GM18505 (cell line): Measurements from ENCODE around the gene OR51B2.
"Not testable (repeated sequence)": the region's sequence is repeated elsewhere in the genome, so short reads cannot be mapped to it uniquely, and the experiment has no call there.

ENCODE experiments used
- ATAC-seq: cut with Tn5 transposase; IDR thresholded peaks from one replicate; pipeline ENCODE4 v1.9.1; 2021; ENCODE audit not compliant: unreplicated experiment
- POLR2A ChIP-seq: IDR thresholded peaks from 4 replicates; pipeline ENCODE4 v1.6.1; 2011; ENCODE audit warnings: borderline replicate concordance; ENCODE audit not compliant: insufficient read depth, insufficient read length; ENCODE audit errors: extremely low read depth

The OR51B2 gene

DNA sequence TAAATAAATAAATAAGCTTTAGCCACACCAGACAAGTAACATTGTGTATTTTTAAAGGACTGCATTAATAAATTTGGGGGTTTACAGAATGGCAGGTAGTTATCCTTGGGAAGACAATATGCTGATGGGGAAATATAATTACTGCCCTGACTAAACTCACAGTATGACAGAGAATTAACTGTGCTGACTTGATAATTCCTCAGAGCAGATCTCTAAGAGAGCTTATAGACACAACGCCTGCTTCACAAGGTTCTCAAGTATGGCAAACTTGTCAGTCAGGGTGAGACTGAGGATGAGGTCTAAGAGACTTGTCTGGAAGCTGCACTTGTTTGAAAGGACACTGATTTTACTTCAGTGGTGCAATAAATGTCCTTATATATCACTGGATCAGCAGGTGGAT lies 25.6 kb downstream of the OR51B2 start:
- no peak for TF ChIP-seq POLR2A
- no peak for ATAC-seq

DNA sequence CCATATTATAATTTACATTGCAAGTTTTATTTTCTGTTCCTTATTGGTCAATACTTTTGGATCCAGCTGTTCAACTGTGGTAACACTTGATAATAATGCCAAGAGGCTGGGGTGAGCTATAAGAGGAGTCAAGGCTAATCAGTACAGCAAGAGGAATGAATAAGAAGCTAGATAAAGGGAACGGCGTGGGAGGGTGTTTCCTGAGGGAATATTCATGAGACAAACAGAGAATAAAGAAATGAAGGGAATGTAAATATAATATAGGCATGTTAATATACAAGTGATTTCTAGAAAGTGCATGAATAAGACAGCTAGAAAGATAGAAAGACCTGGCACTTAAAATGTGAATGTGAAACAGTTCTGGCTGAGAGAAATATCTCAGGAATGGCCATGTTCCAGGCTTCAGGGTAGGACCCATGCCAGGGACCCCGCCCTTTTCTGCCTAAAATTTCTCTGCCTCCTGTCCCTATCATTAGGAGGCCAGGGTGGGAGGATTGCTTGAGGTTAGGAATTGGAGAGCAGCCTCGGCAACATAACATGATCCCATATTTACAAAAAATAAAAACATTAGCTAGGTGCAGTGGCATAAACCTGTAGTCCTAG lies 26.3 kb downstream of the OR51B2 start:
- no peak for ATAC-seq
- no peak for TF ChIP-seq POLR2A

DNA sequence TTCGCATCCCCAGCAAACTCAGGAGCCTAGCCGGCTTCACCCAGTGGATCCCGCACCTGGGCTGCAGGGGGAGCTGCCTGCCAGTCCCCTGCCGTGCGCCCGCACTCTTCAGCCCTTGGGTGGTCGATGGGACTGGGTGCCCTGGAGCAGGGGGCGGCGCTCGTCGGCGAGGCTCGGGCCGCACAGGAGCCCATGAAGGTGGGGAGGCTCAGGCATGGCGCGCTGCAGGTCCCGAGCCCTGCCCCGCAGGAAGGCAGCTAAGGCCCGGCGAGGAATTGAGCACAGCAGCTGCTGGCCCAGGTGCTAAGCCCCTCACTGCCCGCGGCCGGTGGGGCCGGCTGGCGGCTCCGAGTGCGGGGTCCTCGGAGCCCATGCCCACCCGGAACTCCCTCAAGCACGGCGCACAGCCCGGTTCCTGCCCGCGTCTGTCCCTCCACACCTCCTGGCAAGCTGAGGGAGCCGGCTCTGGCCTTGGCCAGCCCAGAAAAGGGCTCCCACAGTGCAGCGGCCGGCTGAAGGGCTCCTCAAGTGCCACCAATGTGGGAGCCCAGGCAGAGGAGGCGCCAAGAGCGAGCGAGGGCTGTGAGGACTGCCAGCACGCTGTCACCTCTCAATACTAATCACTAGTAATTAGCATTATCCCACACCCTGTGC lies 29.6 kb downstream of the OR51B2 start:
- ATAC-seq = not testable (repeated sequence)

DNA sequence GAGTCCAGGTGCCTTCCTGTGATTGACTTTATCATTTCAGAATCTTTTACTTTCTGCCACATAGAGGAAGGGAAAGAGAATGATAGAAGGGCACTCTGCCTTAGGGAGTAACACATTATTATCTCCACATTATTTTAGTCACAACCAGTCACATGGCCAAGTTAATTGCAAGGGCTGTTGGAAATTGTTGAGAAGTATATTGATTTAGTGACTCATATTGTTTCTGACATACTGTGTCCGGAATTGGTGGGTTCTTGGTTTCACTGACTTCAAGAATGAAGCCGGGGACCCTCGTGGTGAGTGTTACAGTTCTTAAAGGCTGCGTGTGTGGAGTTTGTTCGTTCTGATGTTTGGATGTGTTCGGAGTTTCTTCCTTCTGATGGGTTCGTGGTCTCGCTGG lies 31.1 kb downstream of the OR51B2 start:
- no peak for TF ChIP-seq POLR2A
- no peak for ATAC-seq

DNA sequence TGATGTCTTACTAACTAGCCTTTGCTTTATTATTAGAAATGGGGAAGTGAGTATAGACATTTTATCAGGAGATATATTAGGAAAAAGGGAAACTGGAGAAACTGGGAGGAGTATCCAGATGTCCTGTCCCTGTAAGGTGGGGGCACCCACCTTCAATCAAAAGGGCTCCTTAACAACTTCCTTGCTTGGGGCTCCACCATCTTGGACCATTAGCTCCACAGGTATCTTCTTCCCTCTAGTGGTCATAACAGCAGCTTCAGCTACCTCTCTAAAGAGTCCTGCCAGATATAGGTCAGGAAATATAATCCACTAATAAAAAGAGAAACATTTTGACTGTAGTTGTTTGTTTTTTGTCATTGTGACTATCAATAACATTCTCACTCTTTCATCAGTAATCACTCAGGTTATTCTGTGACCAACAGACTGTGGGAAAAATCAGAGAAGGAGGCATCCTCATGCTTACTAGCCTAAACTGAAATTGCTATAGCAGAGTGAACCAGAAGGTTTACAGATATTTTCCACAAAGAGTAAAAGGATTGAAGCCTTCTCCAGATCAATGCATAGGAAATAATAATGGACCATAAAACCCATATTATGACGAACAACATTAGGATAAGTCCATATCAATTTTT lies 32.8 kb downstream of the OR51B2 start:
- peak; percentile 87 for ATAC-seq

DNA sequence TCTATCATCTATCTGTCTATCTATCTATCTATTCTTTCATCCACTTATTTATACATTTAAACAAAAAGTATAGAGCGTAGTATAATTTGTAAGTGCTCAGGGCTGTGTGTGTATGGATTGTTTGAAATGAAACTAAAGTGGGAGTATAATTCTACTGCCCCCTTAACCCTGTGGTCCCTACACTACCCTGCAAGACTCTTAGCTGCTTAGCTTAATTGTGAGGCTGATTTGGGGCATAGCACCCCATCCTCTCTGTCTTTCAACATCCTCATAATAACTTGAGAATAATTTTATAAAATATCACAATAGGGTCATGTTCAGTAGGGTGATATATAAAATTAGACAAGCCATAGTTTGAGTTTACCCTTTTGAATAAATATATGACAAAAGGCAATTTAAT lies 34.0 kb downstream of the OR51B2 start:
- TF ChIP-seq POLR2A = no peak
- ATAC-seq = no peak

More for the DNA sequence above, 32.8 kb downstream of the OR51B2 start:
- no peak for TF ChIP-seq POLR2A

DNA sequence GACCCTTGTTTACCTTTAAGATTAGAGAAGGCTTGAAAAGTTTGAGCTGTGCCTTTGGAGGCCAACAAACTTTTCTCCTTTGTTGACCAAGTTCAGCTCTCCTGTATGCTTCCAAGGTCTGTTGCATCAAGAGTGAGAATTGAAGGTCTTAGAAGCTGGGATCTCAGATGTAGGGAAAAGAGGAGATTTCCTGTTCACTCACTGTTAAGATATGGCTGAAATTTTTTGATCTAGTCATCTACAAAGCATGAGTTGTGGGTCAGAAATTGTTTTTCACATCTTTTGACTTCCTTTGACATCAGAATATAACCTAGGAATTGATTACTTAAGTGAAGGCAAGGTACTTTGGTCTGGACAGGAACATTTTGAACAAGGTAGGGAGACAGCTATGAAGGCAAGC lies 34.4 kb downstream of the OR51B2 start:
- no peak for ATAC-seq
- no peak for TF ChIP-seq POLR2A

DNA sequence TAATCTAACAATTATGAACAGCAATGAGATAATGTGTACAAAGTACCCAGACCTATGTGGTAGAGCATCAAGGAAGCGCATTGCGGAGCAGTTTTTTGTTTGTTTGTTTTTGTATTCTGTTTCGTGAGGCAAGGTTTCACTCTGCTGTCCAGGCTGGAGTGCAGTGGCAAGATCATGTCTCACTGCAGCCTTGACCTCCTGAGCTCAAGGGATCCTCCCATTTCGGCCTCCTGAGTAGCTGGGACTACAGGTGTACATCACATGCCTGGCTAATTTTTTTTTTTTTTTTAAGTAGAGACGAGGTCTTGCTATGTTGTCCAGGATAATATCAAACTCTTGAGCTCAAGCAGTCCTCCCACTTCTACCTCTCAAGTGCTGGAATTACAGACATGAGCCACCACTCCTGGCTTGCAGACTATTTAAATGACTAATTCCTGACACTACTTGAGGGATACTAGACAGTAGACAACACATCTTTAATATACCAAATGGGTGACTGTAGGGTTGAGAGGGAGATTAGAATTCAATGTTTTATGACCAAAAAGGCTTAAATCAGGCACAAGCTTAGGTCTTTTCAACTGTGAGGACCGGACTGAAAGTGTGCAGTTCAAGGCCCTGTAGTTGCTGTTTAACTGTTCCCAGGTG lies 35.1 kb downstream of the OR51B2 start:
- ATAC-seq = no peak
- TF ChIP-seq POLR2A = no peak

DNA sequence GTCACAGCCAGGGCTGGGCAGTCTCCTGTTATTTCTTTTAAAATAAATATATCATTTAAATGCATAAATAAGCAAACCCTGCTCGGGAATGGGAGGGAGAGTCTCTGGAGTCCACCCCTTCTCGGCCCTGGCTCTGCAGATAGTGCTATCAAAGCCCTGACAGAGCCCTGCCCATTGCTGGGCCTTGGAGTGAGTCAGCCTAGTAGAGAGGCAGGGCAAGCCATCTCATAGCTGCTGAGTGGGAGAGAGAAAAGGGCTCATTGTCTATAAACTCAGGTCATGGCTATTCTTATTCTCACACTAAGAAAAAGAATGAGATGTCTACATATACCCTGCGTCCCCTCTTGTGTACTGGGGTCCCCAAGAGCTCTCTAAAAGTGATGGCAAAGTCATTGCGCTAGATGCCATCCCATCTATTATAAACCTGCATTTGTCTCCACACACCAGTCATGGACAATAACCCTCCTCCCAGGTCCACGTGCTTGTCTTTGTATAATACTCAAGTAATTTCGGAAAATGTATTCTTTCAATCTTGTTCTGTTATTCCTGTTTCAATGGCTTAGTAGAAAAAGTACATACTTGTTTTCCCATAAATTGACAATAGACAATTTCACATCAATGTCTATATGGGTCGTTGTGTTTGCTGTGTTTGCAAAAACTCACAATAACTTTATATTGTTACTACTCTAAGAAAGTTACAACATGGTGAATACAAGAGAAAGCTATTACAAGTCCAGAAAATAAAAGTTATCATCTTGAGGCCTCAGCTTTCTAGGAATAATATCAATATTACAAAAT lies 35.8 kb downstream of the OR51B2 start:
- TF ChIP-seq POLR2A = no peak
- ATAC-seq = no peak

DNA sequence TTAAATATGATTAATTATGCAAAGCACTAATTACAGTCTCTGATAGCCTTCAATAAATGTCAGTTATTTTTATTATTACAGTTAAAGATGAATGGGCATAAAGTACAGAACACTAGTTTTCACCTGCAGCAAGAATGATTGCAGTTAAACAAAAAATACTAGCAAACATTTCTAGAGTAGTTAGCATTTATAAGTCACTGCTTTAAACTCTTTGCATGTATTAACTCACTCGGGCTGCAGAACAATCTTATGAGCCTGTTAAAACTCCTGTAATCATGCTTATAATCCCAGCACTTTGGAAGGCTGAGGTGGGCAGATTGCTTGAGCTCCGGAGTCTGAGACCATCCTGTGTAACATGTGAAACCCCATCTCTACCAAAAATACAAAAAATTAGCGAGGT lies 37.2 kb downstream of the OR51B2 start:
- ATAC-seq = no peak
- no peak for TF ChIP-seq POLR2A

DNA sequence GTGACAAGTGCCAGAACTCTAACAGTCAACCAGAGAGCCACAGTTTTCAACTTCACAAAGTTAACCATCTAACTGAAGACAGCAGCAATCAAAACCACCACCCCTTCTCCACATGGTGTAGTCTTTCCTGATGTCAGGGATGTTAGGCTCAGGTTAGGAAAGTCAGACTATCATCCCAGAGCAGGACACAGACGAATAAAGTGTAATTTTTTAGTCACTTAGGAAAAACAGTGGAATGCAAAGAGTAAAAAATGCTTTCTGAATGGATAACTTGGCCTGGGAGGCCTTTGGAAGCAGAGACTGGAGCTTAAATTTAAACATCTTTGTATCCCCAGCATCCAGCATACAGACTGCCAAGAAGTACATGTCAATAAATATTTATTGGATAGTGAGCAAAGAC lies 37.7 kb downstream of the OR51B2 start:
- no peak for ATAC-seq

DNA sequence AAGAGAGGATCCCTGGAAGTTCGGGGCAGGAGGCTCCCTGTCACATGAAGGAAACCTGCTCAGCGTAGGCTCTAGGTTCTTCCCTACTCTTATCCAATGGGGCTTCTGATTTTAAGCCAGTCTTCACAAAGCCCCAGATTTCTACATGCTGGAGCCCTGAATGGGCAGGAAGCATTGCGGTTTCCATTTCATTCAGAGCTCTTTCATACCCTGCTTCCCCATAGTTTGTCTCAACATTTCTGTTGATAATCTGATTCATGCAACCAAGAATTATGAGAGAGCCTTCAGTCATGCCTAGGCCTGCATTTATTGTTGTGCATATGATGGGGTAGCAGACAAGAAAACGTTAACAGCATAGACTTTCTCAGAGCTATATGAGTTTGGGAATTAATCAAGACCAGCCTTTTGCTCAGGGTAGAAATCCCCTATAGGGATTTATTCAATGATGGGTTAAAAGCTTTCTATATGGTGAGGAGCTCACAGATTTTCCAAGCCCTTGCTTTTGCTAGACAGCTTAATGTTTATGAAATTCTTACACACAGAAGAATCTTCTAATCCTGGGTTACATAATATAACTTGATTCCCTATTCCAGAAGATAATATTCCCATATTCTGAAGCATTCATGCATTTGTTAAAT lies 38.3 kb downstream of the OR51B2 start:
- no peak for ATAC-seq
- no peak for TF ChIP-seq POLR2A

More for the DNA sequence above, 37.7 kb downstream of the OR51B2 start:
- TF ChIP-seq POLR2A = no peak

DNA sequence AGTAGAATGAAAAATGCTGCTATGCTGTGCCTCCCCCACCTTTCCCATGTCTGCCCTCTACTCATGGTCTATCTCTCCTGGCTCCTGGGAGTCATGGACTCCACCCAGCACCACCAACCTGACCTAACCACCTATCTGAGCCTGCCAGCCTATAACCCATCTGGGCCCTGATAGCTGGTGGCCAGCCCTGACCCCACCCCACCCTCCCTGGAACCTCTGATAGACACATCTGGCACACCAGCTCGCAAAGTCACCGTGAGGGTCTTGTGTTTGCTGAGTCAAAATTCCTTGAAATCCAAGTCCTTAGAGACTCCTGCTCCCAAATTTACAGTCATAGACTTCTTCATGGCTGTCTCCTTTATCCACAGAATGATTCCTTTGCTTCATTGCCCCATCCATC lies 39.5 kb downstream of the OR51B2 start:
- no peak for TF ChIP-seq POLR2A
- ATAC-seq = no peak

DNA sequence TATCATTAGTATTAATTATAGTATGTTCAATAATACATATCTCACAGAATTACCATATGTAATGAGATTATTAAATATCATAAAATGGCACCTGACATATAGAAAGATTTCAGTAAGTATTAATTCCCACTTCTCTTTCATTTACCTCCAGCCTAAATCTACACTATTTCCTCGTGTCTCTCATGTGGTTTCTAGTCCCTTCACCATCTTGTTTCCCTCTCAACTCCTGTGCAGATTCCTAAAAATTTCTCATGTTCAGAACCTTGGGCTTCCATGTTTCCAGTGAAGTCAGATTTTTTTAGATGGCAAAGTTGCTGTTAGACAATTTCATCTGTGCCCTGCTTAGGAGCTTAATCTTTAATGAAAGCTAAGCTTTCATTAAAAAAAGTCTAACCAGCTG lies 40.2 kb downstream of the OR51B2 start:
- ATAC-seq = no peak
- TF ChIP-seq POLR2A = no peak

DNA sequence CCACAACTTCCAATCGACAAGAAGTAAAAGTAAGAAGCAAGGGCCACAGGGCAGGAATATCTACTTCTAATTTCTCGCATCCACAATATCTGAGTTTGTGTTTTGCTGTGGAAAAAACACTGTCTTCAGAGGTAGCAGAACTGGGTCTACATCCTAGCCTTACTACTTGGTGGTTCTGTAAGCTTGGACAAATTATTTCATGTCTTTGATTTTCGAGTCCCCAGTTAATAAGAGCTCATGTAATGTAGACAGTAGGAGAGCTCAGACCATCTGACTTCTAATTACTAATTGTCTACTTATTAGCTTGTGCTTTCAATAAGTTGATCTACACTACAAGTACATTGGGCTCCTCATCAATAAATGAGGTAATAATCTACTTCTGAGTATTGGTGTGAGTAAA lies 41.0 kb downstream of the OR51B2 start:
- ATAC-seq = no peak
- no peak for TF ChIP-seq POLR2A
